Loucy (cell line): ENCODE results near the gene KRTAP12-3.

Experiments used
- CTCF ChIP-seq: fragments of 200-600 bp; sonication (generic); conservative IDR thresholded peaks from 2 replicates; pipeline ENCODE4 v1.5.1; 2014; ENCODE audit warnings: mild to moderate bottlenecking, antibody characterized with exemption, low read length
- EZH2phosphoT487 ChIP-seq: fragments of 200-600 bp; IDR thresholded peaks from 2 replicates; pipeline ENCODE4 v1.6.1; 2018; ENCODE audit warnings: antibody characterized with exemption, mild to moderate bottlenecking, moderate library complexity, borderline replicate concordance

GRCh38 chr21:44681861-44682579 is 24.3 kb downstream of the KRTAP12-3 start, which contains the start of gene KRTAP12-1:
- TF ChIP-seq CTCF (no peak), EZH2phosphoT487 (no peak)
